ENCODE measurements around the gene YBX3.

GRCh38 chr12:10719482-10719881 lies 3.6 kb downstream of the YBX3 start:
- TF ChIP-seq, protein P1, sequence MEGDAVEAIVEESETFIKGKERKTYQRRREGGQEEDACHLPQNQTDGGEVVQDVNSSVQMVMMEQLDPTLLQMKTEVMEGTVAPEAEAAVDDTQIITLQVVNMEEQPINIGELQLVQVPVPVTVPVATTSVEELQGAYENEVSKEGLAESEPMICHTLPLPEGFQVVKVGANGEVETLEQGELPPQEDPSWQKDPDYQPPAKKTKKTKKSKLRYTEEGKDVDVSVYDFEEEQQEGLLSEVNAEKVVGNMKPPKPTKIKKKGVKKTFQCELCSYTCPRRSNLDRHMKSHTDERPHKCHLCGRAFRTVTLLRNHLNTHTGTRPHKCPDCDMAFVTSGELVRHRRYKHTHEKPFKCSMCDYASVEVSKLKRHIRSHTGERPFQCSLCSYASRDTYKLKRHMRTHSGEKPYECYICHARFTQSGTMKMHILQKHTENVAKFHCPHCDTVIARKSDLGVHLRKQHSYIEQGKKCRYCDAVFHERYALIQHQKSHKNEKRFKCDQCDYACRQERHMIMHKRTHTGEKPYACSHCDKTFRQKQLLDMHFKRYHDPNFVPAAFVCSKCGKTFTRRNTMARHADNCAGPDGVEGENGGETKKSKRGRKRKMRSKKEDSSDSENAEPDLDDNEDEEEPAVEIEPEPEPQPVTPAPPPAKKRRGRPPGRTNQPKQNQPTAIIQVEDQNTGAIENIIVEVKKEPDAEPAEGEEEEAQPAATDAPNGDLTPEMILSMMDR (IDR thresholded peaks at IDR 0.05 in 8 of 11, conservative IDR thresholded peaks at IDR 0.05 in 3 of 11) = no peak
- no peak for TF ChIP-seq POLR2AphosphoS5 (IDR thresholded peaks at IDR 0.05)
